ENCODE data around the gene BTRC.

The BTRC gene

GRCh38 chr10:101446947-101447346 is 93.0 kb downstream of the BTRC start:
- DNase-seq = no peak

- no peak for DNase-seq
These were observed 93.5 kb downstream of the BTRC start for GRCh38 chr10:101447477-101447876.

GRCh38 chr10:101450277-101451080 is 96.5 kb downstream of the BTRC start:
- DNase-seq = no peak

DNA sequence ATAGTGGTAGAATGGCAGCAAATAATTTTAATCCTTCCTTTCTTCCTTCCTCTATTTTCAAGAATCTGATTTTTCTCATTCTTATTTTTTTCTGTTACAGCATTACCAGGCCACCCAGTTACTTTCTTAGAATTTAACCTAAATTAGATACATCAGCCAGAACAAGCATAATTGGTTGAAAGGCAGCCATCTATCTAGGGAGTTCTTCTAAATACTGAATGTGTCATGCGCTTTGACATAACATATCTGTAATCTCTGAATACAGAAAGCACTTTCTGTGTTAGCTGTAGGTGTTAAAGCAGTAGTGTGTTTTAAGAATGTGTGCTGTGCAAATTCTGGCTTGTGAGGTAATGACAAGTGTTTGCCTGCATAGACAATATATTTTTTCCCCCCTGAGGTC is 97.3 kb downstream of the BTRC start:
- DNase-seq = no peak

- DNase-seq = peak; percentile 18
These were observed 97.7 kb downstream of the BTRC start for GRCh38 chr10:101451667-101452069.

- DNase-seq = peak; percentile 16
These were observed 98.2 kb downstream of the BTRC start for GRCh38 chr10:101452176-101452575.

GRCh38 chr10:101452593-101452992 is 98.6 kb downstream of the BTRC start:
- no peak for DNase-seq

DNA sequence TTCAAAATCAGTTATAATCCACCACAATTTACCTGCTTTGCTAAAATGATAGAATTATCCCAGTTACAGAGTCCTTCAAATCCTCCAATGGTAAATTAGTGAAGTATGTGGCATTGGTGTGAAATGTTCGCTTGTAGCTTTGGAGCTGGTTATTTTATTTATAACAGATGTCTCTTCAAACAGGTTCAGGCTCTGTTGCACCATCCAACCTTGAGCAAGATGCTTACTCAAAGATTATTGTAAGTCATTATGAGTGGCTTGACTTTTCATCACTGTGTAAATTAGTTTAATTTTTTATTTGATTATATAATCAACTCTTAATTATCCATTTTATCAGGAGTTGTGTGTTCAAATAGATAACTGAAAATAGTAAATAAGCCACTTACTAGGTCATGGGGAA is 99.4 kb downstream of the BTRC start:
- DNase-seq = no peak

DNA sequence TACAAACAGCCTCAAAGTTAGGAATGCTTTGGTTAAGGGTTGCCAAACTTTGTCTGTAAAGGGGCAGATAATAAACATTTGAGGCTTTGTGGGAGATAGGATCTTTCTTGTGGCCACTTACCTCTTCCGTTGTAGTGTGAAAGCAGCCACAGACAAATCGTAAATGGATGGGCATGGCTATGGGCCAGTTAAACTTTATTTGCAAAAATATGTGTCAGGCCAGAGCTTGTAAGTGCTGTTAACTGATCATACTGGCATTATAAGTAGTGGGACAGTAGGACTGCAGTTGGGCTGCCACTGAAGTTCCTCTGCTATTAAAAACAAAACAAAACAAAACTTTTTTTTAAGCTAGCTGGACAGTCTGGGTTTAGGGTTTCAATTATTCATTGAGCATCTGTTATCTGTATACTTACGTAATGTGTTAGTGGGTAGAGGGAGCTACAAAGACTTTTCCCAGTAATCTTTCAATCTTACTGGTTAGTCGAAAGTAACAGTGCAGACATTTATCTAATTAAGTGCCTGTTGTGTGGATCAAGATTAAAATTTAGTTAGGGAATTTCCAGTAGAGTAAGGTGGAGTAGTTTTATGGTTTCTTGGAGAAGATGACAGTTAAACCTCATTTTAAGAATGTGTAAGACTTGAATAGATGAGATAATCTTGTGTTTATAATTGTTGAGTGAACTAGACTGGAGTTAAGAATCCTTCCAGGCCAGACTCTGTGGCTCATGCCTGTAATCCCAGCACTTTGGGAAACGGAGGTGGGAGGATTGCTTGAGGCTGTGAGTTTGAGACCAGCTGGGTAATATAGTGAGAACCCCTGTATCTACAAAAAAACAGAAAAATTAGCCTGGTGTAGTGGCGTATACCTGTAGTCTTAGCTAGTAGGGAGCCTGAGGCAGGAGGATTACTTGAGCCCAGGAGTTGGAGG is 100.1 kb downstream of the BTRC start:
- no peak for DNase-seq

- no peak for DNase-seq
These were observed 104.9 kb downstream of the BTRC start for GRCh38 chr10:101458869-101459268.

DNA sequence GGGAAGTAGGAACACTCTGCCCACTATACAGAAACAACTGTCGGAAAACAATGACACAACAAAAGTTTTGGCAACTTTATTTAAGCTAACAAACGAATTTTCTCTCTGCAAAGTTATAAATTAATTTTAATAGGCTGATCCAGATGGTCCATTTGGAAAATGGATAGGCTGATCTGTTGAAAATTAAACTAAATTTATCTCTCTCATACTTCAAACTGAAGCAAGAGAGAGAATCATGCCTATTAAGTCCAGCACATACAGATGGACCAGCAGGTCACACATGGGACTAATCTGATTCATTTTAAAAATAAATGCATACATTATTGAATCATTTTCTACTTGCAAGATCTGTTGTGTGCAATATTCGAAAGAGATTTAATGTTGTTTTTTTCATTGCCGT is 110.1 kb downstream of the BTRC start:
- no peak for DNase-seq

DNA sequence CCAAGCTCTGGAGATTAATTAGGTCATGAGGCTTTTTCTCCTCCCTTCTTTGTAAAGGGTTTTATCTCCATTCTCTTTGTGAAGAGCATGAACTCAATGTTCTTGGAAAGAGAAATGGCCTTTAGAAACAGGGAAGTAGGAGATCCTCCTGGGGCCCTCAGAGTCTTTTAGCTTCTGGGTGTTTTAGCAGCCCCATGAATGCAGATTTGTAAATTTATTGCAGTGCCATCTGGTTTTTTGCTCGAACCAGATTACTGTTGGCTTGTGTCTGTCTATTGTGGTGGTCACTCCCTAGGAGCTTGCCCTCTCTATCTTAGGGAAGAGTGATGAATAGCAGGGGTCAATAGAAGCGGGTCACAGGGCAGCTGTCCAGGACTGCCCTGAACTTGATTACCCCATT is 110.6 kb downstream of the BTRC start:
- no peak for DNase-seq

DNA sequence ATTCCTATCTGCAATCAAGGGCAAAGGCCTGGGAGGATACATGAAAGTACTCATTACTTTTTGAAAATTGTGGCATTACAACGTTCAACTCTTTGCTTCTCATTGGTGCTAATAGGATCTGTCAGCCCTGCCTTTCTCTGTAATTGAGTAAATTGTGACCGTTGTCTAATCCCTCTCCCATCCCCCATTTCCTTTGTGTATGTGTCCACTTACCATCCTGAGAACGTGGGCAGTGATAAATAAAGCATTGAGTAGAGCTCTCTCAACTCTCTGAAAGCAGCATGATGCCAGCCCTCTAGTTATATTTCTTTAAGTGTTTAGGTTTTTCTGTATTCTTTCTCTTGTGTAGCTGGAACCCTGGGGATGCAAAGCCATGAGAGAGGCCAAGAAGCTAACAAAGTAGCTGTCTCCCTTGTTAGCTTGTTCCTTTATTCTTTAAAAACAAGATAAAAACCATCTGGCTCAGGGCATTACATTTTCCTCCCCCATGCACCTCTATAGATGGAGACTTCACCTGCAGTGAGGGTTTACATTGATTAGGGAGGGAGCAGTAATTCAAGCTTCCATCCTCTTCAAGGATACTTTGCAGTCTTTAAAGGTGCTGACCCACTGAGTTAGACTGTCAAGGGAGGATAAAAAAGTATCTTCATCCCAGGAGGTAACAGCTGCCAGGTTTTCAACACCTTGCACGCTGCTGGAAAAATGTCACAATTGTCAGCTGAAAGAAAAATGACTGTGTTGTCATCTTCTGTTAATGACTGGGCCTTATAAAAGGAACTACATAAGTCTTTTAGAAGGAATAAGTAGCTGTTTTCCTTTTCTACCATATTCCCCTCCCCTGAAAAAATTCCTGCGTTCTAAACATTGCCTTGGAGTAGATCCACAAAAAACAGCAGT is 112.3 kb downstream of the BTRC start:
- no peak for DNase-seq

GRCh38 chr10:101467286-101467770 is 113.4 kb downstream of the BTRC start:
- DNase-seq = peak; percentile 79

GRCh38 chr10:101468159-101468558 is 114.2 kb downstream of the BTRC start:
- DNase-seq = no peak

DNA sequence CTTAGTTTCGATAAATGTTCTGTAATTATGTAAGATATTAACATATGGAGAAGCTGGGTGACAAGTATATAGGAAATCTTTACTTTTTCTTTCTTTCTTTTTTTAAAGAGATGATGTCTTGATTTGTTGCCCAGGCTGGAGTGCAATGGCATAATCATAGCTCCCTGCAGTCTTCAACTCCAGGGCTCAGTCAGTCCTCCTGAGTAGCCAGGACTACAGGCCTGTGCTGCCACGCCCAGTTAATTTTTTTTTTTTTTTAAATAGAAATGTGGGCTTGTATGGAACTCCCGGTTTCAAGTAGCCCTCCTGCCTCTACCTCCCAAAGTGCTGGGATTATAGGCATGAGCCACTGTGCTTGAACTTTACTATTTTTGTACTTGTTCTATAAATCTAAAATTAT is 122.4 kb downstream of the BTRC start:
- no peak for DNase-seq

- peak; percentile 6 for DNase-seq
These were observed 125.0 kb downstream of the BTRC start for GRCh38 chr10:101478956-101479355.

GRCh38 chr10:101481256-101481655 is 127.3 kb downstream of the BTRC start:
- DNase-seq = peak; percentile 49

DNA sequence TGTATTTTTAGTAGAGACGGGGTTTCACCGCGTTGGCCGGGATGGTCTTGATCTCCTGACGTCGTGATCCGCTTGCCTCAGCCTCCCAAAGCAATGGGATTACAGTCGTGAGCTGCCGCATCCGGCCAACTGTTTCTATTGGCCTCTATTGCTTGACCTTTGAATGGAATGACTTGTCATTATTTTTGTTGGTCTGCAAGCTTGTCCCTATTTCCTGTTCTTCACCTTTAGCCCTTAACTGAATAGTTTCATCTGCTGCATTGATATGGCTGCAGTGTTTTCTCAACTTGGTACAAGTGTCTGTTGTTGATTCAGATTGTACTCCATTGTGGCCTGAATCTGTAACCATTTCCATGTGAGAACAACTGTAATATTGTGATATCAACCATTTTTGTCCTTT is 128.6 kb downstream of the BTRC start:
- DNase-seq = no peak

DNA sequence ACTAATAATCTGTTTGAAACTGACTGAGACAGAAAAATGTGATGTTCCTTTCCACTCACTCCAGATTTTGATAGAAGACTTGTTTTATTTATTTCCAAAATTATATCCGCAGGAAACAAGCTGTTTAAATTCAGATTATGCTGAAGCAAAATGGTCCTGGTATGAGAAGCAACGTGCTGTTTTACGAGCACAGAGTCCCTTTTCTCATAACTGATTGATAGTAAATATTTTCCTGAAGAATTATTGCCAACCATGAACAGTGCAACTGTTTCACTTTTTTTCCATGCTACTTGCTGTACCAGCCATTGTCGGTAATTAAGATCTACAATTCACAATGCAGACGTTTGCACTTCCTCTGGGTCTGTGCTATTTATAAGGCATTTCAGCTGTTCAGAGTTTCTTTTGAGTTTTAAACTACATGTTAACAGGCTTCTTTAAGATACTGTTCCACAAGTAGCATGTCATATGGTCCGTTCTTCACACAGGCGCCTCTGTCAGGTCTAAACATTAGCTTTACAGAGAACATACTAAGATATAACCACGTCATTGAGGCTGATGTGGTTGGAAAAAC is 130.3 kb downstream of the BTRC start:
- DNase-seq = no peak

- no peak for DNase-seq
These were observed 131.2 kb downstream of the BTRC start for GRCh38 chr10:101485207-101485606.

Measured in NCI-H1694 treated with DMSO at 0.1 percent for 48 hours (cell line).